Stimulated activated CD4-positive, alpha-beta T cell treated with anti-CD3 and anti-CD28 coated beads, Interleukin-4, amount 100 ng/mL, for 48 hours (primary cell): Measurements from ENCODE around the gene FRRS1.

Experiments
- DNase-seq, 2 donors: peaks; one replicate each; pipeline ENCODE4 v3.0.0-alpha.2; 2020; ENCODE audit warnings: low read depth in 2 of 2

FRRS1 gene

GRCh38 chr1:99676876-99677275, 89.6 kb downstream of the FRRS1 start:
- DNase-seq = no peak

GRCh38 chr1:99675994-99676393, 90.4 kb downstream of the FRRS1 start:
- DNase-seq = no peak

- no peak for DNase-seq
Observed at GRCh38 chr1:99675292-99675691, 91.1 kb downstream of the FRRS1 start.

GRCh38 chr1:99674115-99675064, 92.0 kb downstream of the FRRS1 start:
- no peak for DNase-seq

- no peak for DNase-seq
Observed at GRCh38 chr1:99673315-99673714, 93.1 kb downstream of the FRRS1 start.

GRCh38 chr1:99672530-99673213, 93.8 kb downstream of the FRRS1 start:
- DNase-seq = no peak

- DNase-seq = no peak
Observed at GRCh38 chr1:99672038-99672437, 94.4 kb downstream of the FRRS1 start.

GRCh38 chr1:99670583-99670982, 95.9 kb downstream of the FRRS1 start:
- no peak for DNase-seq

- DNase-seq = no peak
Observed at GRCh38 chr1:99669821-99670220, 96.6 kb downstream of the FRRS1 start.

GRCh38 chr1:99669376-99669775, 97.1 kb downstream of the FRRS1 start:
- no peak for DNase-seq

- no peak for DNase-seq
Observed at GRCh38 chr1:99665212-99665611, 101.2 kb downstream of the FRRS1 start.

GRCh38 chr1:99663501-99663900, 102.9 kb downstream of the FRRS1 start:
- DNase-seq = no peak

- DNase-seq = no peak
Observed at GRCh38 chr1:99662539-99663080, 103.8 kb downstream of the FRRS1 start.

- DNase-seq = no peak
Observed at GRCh38 chr1:99661780-99662179, 104.7 kb downstream of the FRRS1 start.

GRCh38 chr1:99660496-99660895, 105.9 kb downstream of the FRRS1 start:
- no peak for DNase-seq

GRCh38 chr1:99659755-99660210, 106.7 kb downstream of the FRRS1 start:
- no peak for DNase-seq
